Tibial artery (tissue), 4 donors: ENCODE measurements around the gene PSTPIP2.
A peak's percentile ranks its signal among the peaks of the same experiment; 100 is the strongest.

Source experiments
- DNase-seq, 2 donors: peaks; one replicate each; pipeline ENCODE4 v3.0.0-alpha.2; 2019
- H3K27ac ChIP-seq, 2 donors: fragments of 200-600 bp; sonication (generic) in 1 of 2; 1 replicate in 1 of 2; 2 replicates in 1 of 2; pipeline ENCODE4 v1.5.1; 2018 to 2019; ENCODE audit warnings: mild to moderate bottlenecking in 1 of 2
- H3K27me3 ChIP-seq, 2 donors: fragments of 200-600 bp; sonication (generic) in 1 of 2; one replicate each; pipeline versions ENCODE4 v1.5.1 to v1.6.0; 2016 to 2019
- H3K36me3 ChIP-seq, 3 donors: fragments of 200-600 bp; sonication (generic) in 2 of 3; one replicate each; pipeline ENCODE4 v1.5.1; 2016 to 2019; ENCODE audit warnings: mild to moderate bottlenecking in 2 of 3
- H3K4me1 ChIP-seq, 4 donors: fragments of 200-600 bp; sonication (generic) in 2 of 4; 1 replicate in 3 of 4; 2 replicates in 1 of 4; pipeline ENCODE4 v1.5.1; 2016 to 2019
- H3K4me3 ChIP-seq, 2 donors: fragments of 200-600 bp; sonication (generic) in 1 of 2; 1 replicate in 1 of 2; 2 replicates in 1 of 2; pipeline ENCODE4 v1.5.1; 2018 to 2019; ENCODE audit warnings: mild to moderate bottlenecking in 2 of 2
- H3K9me3 ChIP-seq, 3 donors: fragments of 200-600 bp; sonication (generic) in 1 of 3; one replicate each; pipeline ENCODE4 v1.5.1; 2016 to 2019
- intact Hi-C: fragments of 100-400 bp; cut with DNase I; formaldehyde crosslinking; loops from one replicate; pipeline ENCODE4 v1.15.0; 2023; ENCODE audit warnings: low total_unique reads
- TF ChIP-seq, protein P1 (sequence below), 2 experiments: fragments of 200-600 bp in 1 of 2; fragments of 450-650 bp in 1 of 2; IDR thresholded peaks; one replicate each; pipeline ENCODE4 v1.5.1; 2017 to 2019; ENCODE audit warnings: antibody characterized with exemption in 2 of 2, mild to moderate bottlenecking in 1 of 2, moderate library complexity in 1 of 2

Gene PSTPIP2

DNA sequence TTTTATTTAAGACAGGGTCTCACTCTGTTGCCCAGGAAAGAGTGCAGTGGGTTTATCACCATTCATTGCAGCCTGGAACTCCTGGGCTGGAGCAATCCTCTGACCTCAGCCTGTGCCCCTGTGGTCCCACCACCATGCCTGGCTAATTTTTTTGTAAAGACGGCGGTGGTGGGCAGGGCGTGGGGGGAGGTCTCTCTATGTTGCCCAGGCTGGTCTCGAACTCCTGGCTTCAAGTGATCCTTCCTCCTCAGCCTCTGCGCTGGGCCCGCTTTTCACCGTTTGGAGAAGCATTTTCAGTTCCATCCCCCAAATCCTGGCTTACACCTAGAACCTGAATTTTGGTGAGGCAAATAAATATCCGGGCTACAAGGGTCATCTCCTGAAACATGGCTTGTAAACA, 27.4 kb upstream of the PSTPIP2 start:
- H3K27me3 ChIP-seq = no peaks in the 10 kb centered on the region
- H3K4me1 ChIP-seq = peaks cover 0 to 37% (median 19%) of the 10 kb centered on the region in 4 donors
- H3K27ac ChIP-seq = no peak overlapping the region
- intact Hi-C loops = no loop called here
- H3K36me3 ChIP-seq = peaks cover 0 to 2% (median under 1%) of the 10 kb centered on the region in 3 donors
- H3K9me3 ChIP-seq = no peaks in the 10 kb centered on the region
- TF ChIP-seq, protein P1, sequence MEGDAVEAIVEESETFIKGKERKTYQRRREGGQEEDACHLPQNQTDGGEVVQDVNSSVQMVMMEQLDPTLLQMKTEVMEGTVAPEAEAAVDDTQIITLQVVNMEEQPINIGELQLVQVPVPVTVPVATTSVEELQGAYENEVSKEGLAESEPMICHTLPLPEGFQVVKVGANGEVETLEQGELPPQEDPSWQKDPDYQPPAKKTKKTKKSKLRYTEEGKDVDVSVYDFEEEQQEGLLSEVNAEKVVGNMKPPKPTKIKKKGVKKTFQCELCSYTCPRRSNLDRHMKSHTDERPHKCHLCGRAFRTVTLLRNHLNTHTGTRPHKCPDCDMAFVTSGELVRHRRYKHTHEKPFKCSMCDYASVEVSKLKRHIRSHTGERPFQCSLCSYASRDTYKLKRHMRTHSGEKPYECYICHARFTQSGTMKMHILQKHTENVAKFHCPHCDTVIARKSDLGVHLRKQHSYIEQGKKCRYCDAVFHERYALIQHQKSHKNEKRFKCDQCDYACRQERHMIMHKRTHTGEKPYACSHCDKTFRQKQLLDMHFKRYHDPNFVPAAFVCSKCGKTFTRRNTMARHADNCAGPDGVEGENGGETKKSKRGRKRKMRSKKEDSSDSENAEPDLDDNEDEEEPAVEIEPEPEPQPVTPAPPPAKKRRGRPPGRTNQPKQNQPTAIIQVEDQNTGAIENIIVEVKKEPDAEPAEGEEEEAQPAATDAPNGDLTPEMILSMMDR (IDR thresholded peaks at IDR 0.05) = no peak
- no peak for DNase-seq
- H3K4me3 ChIP-seq = no peak overlapping the region

DNA sequence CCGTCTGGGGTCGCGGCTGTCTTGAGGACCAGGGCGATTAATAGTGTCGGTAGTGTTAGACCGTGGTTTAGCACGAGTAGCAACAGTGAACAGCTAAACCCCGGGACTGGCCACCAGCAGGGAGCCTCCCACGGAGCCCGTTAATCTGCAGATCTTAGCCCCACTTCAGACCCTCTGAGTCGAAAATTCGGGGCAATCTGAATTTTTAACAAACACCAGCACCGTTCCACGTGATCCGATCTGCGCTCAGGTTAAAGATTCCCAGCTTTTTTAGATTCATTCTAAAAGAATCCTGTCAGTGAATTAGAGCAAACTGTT, 26.5 kb upstream of the PSTPIP2 start:
- DNase-seq = no peak
- H3K4me1 ChIP-seq = peaks cover 0 to 41% (median 19%) of the 10 kb centered on the region in 4 donors
- intact Hi-C loops = no loop called here
- peak overlapping the region; percentile 81 to 88 for H3K27ac ChIP-seq
- peak overlapping the region; percentile 80 to 93 for H3K4me3 ChIP-seq
- H3K9me3 ChIP-seq = no peaks in the 10 kb centered on the region
- TF ChIP-seq, protein P1 (IDR thresholded peaks at IDR 0.05) = no peak
- H3K27me3 ChIP-seq = no peaks in the 10 kb centered on the region
- H3K36me3 ChIP-seq = peaks cover 4 to 11% (median 7%) of the 10 kb centered on the region in 3 donors

DNA sequence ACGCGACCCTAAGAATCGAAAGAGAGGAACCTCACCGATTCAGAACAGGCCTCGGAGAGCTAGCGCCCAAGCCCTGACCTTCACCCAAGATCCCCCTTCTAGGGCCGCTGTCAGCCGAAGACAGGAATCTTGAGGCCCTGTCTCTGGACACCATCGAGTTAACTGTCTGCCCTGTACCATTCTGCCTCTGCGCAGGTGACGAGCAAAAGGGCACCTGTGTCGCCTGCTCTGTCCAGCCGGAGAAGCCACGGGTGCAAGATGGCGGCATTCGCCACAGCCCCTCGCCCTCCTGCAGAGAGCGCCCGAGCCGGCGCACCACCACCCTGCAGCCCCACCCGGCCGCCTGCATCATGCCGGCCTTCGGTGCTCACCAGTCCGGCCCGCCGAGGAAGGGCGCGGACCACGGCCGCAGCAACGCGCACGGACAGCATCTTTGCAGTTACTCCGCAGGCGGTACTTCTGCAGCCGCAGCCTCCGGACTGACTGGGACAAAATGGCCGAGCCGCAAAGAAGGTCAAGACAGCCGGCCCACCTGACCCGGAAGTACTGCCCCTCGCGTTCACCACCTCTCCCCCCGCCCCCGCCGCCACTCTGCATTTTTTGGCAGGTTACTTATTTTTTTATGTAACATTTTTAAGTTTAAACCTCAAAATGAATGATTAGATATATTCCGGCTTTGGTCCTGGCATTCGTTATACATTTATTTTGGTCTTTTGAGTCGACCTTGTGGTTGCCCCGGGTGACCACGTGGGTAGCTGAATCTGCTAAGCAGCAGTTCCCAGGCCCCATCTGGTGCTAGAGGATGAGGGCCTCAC, 25.9 kb upstream of the PSTPIP2 start, which contains the start of gene ATP5F1A:
Gene ATP5F1A (minus strand): TSS at position 496 of the 815 bp plus-strand sequence. CDS start 65 bp downstream, at position 431.
- peak within 1 kb of the TSS; percentile 81 to 88 for H3K27ac ChIP-seq
- no peaks in the 10 kb centered on the region for H3K9me3 ChIP-seq
- intact Hi-C loops = no loop called here
- TF ChIP-seq, protein P1 (IDR thresholded peaks at IDR 0.05) = no peak
- peaks cover 9 to 16% (median 13%) of the 10 kb centered on the region in 3 donors for H3K36me3 ChIP-seq
- DNase-seq = peak; percentile 88 to 94
- no peaks in the 10 kb centered on the region for H3K27me3 ChIP-seq
- H3K4me3 ChIP-seq = peak within 1 kb of the TSS; percentile 80 to 93
- H3K4me1 ChIP-seq = peaks cover 0 to 46% (median 19%) of the 10 kb centered on the region in 4 donors

DNA sequence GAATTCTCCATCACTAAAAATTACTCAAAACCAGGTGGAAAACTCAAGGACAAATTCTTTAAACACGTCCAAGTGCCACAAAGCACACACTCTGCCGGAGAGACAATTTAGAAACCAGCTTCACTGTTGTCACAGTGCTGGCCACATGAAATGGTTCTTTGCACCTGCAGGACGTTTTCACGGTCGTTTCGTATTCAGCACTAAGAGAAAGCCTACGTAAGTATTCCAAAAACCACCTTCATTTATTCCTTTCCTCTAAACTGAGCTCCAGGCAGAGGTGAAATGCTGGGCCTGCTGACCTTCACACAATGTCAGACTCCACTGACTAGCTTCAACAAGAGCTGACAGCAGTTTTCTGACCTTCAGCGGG, 25.4 kb upstream of the PSTPIP2 start:
- TF ChIP-seq, protein P1 (IDR thresholded peaks at IDR 0.05) = no peak
- H3K4me1 ChIP-seq = peaks cover 0 to 50% (median 19%) of the 10 kb centered on the region in 4 donors
- intact Hi-C loops = no loop called here
- no peaks in the 10 kb centered on the region for H3K9me3 ChIP-seq
- no peaks in the 10 kb centered on the region for H3K27me3 ChIP-seq
- peak overlapping the region; percentile 80 to 93 for H3K4me3 ChIP-seq
- DNase-seq = no peak
- H3K36me3 ChIP-seq = peaks cover 15 to 22% (median 17%) of the 10 kb centered on the region in 3 donors
- H3K27ac ChIP-seq = peak overlapping the region; percentile 81 to 88

DNA sequence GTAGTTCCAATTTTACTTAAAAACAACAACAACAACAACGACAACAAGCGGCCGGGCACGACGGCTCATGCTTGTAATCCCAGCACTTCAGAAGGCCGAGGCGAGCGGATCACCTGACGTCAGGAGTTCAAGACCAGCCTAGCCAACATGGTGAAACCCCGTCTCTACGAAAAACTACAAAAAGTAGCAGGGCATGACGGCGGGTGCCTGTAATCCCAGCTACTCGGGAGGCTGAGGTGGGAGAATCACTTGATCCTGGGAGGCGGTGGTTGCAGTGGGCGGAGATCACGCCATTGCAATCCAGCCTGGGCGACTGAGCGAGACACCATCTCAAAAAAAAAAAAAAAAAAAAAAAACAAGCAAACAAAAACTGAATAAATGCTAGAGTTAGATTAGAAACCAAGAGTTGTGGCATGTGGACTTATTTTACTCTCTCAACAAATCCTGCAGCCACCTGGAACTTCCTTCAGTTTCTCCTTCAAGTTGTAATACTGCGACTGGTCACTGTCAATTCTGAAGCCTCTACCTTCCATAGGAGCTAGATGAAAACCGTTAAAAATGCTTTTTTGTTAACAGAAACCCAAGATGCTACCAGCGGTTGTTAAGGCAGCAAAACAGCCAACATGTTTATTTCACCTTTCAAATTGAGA, 24.7 kb upstream of the PSTPIP2 start:
- Histone ChIP-seq H3K9me3 (no peaks in the 10 kb centered on the region), H3K36me3 (peaks cover 17 to 29% (median 22%) of the 10 kb centered on the region in 3 donors), H3K27me3 (no peaks in the 10 kb centered on the region), H3K27ac (peak overlapping the region; percentile 81 to 88), H3K4me1 (peaks cover 0 to 52% (median 19%) of the 10 kb centered on the region in 4 donors), H3K4me3 (peak overlapping the region; percentile 80 to 93)
- TF ChIP-seq, protein P1 (IDR thresholded peaks at IDR 0.05) = no peak
- DNase-seq = no peak
- intact Hi-C loops = no loop called here
